SK-N-MC (cell line): ENCODE data around the gene GPC1.

Experiments used
- EZH2 ChIP-seq: fragments of 200-600 bp; sonication (generic); IDR thresholded peaks from one replicate; pipeline ENCODE4 v1.6.1; 2017; ENCODE audit warnings: antibody characterized with exemption
- POLR2AphosphoS5 ChIP-seq: IDR thresholded peaks from 2 replicates; pipeline ENCODE4 v1.6.1; 2012; ENCODE audit warnings: mild to moderate bottlenecking, low read depth, low read length, borderline replicate concordance

DNA sequence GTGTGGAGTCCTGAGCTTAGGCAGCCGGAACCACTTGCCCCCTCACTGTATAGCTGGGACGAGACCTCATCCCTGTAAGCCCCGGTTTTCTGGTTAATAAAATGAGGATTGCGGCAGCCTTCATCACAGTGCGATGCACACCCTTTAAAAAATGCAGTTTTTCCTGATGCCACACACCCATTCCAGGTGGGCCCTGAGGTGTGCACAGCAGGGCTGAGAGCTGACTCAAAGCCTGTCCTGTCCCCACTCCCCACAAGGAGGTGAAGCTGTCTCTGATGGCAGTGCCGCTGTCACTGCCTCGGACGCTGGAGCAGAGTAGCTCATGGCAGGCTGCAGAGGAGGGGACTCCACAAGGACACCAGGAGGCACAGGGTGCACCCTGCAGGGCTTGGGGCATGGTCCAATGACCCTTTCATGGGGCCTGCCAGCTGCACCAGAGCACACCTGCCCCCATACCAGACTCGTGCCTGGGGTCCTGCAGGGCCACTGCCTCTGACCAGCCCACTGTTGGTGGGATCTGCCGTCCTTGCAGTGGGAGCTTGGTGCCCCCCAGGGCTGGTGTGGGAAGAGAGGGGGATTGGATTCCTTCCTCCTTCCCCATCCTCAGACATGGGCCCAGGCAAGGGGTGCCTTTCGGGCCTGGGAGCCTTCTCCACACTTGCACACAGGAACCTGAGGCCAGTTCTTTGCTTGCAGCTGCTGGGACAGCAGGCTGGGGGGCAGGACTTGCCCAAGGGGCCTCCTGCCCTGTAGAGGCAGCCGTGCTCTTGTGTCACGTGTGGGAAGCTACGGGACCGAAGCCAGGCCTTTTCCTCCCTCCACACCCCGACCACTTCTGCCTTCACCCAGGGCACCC, 22.8 kb downstream of the GPC1 start:
- TF ChIP-seq EZH2 (no peak), POLR2AphosphoS5 (no peak)
